Stimulated activated CD4-positive, alpha-beta T cell treated with anti-CD3 and anti-CD28 coated beads, Interleukin-12 subunit alpha, Interleukin-12 subunit beta, amount 100 ng/mL, for 4 hours (primary cell): ENCODE measurements around the gene CACNA1C.

Experiments
- DNase-seq: peaks from one replicate; pipeline ENCODE4 v3.0.0-alpha.2; 2020

The CACNA1C gene

DNA sequence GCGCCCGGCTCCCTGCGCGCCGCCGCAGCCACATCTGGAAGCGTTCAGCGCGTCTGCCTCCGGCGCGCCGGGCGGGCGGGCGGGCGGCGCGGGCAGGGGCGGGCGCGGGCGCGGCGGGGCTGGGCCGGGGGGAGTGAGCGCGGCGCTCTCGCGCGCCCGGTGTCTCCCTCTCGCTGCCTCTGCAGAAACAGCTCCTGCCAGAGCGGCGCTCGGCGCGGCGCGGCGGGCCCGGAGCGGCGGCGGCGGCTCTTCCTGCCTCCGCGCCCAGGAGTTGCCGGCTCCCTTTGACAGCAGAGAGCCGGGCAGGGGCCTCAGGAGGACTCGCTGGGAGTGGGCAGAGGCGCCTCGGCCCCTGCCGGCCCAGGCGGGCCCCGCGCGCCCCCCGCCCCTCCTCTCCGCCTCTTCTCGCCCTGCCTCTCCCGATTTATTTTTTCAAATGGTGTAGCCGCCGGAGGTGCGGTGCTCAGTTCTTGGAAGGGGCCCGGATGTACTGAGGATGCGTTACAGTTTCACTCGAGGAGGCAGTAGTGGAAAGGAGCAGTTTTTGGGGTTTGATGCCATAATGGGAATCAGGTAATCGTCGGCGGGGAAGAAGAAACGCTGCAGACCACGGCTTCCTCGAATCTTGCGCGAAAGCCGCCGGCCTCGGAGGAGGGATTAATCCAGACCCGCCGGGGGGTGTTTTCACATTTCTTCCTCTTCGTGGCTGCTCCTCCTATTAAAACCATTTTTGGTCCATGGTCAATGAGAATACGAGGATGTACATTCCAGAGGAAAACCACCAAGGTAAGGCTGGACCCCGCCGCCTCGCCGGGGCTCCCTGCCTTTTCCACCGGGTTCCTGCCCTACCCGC is at the start of gene CACNA1C:
TSS of gene CACNA1C (plus strand) at position 162 of the 853 bp plus-strand sequence. CDS start at position 738, 576 bp downstream.
- peak; percentile 27 for DNase-seq

DNA sequence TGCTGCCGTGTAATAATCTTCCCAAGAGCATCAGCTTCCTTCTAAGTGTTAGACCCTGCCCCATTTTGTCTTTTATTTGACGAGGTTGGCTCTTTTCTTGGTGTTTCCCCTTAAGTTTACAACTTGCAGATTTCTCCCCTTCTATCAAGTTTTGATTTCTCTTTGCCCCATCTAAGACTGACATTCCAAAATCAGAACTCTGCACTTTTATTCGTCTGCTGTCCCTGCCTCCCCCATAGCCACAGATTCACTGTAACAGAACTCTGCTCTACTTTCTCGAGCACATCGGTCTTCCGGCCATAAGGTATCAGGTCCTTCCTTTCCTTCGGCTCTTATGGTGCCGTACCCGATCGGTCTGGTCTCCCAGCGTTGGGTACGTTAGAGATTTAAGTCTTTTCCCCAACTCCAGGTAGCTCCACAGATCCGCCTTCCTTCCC is 49.1 kb upstream of the CACNA1C start:
- DNase-seq = no peak

DNA sequence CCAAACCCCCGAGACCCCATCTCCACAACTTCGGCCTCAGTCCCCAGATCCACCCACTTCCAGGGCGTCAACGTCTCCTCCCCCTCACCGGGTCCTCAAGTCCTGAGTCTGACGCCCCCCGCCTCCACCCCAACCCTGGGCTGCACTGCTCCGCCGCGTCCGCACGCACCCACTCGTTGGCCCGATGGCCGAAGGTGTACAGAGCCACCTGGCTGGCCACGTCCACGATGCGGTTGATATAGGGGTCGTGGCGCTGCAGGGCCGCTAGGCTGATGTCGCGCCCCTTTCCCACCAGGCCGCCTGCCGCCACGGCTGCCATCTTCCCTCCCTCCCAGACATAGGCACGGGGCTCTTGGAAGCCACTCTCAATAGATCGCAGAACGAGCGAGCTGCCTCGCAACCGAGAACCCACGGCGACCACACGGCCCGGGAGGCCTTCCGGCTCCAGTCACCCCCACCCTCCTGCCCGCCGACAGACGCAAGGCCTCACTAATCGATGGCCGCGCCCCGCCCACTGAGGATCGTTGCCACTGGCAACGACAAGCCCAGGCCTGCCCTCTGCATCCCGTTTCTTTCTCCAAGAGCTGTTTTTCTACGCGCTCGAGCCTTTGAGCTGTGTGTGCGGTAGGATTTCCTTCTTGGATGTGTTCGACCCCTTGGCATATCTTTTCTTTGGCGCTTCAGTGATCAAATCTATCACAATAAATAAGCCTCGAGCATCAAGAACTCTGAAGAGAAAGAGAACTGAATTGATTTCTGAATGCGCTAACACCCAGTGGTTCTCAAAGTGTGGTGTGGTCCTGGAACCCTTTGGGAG is 48.5 kb upstream of the CACNA1C start, which contains the start of gene DCP1B:
TSS of gene DCP1B (minus strand) at position 345 of the 817 bp plus-strand sequence. CDS start at position 319, 26 bp downstream.
- peak; percentile 92 for DNase-seq

DNA sequence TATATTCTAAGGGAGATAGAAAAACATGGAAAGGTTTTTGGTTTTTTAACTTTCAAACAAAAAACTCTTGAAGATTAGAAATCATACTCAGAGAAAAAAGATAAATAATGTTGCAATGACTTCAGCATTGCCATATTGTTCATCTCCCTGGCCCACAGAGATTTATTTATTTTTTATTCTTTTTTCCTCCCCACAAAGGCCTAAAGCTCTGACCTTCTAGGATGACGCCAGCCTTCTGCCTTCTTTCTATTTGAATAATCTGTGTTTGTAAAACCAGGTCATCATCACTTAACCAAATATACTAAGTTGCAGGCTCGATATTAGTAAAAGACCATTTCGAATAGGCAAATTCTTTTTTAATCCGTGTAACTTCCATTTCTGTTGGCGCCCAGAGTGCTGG is 44.1 kb upstream of the CACNA1C start:
- DNase-seq = no peak

DNA sequence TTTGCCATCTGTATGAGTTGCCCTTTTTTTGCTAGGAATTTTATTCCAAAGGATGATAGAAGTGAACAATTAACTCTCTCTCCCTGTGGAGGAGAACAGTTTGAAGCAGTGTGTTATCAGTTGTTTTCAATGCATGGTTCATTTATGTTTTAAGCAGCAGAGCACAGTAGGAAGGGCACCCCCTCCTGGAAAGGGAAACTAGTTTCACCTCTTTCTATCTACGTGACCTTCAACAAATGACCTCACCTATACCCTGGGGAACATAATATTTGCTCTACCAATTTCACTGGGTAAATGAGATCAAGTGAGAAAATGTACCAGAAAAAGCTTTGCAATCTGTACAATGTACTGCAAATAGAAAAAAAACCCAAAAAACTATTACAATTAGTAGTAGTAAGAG is 43.2 kb upstream of the CACNA1C start:
- DNase-seq = no peak

DNA sequence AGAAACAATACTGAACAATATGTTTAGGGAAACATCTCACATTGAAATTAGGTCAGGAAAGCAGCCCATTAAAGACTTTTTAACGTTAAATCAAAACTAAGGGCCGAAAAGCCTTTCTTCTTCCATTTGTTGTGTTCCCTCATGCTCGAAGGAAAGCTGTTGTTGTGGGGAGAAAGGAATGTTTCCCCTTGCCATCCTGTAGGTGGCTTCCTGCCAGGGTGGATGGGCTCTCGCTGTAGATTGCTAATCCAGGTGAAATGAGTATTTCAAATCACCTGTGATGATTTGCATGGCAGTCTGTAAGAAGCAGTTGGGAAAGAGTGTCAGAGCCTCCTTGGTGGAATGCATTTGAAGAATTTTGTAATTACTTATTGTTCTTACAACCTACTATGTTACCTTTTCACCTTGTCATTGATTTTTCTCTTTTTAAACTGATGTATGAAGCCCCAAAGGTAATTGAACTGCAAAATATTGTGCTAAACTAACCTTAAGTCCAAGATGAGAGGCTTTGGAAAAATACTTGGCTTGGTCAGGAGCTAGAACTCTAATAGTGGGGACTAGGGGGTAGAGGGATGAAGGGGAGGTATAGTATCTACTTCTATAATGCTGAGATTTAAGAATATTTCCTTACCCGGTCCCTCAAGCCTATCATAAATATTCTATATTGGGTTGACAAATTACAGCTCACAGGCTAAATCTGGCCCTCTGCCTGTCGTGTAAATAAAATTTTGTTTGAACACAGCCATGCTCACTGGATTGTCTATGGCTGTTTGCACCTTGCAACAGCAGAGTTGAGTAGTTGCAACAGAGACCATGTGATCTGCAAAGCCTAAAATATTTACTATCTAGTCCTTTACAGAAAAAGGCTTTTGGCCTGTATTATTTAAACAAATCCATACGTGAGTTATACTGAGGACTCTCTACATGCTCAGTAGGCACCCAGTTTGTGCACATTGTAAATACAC is 40.9 kb upstream of the CACNA1C start:
- DNase-seq = no peak

DNA sequence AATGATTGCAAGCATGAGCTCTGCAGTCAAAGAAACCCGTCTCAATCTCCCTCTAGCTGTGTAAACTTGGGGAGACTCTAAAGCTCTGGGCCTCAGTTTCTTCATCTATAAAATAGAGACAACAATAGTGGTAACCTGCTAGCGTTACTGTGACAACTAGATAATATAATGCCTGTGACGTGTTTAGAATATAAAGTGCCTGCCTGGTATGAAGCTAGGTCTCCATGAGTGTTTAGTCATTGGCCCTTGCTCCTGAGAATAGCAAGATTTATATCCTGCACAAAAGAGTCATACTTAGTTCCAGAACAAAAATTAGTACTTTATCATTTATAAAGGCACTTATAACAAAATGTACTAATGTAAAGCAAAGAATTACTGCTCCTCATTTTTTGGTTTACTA is 39.7 kb upstream of the CACNA1C start:
- DNase-seq = no peak

DNA sequence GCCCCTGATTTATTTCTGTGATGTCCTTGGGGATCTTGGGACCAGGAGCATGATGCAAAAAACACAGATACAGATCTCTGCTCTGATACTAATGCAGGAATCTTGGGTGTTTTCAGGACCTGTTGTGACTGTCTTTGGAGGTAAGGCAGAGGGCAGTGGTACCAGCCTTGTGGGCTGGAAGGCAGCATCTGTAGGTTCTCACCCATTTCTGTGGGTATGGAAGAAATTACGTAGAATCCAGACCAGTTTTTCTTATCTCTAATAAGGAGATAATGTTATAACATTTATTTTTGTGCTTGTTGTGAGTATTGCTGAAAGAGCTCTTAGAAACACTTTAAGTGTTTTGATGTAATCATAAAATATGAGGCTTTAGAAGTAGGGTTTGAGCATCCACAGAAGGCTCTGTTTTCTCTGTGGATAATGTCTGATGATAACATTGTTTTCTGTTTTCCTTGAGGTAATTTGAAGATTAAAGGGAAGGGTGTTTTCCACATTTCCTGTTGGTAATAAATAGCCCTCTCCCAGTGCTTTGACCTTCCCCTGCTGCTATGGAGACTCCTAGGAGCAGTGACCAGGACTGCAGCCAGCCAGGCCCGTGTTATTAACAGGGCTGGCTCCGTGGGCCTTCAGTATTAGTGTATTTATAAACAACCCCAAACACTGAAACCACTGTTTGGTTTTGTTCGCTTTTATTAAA is 39.1 kb upstream of the CACNA1C start:
- no peak for DNase-seq

DNA sequence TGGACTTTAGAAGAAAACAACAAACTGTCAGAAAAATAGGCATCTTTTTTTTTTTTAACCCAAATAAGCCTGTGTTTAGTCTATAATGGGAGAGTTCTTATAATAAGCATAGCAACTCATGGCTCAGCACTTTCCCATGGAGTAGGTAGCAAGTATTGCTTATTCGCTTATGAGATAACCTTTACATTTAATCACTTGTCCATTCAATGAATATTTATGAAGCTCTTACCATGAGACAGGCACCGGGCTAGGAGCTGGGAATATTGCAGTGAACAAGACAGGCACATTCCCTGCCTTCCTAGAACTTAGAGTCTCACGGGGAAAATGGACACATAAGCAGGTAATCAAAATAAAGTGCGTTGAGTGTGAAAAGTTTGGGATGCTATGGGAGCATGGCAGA is 38.6 kb upstream of the CACNA1C start:
- no peak for DNase-seq

DNA sequence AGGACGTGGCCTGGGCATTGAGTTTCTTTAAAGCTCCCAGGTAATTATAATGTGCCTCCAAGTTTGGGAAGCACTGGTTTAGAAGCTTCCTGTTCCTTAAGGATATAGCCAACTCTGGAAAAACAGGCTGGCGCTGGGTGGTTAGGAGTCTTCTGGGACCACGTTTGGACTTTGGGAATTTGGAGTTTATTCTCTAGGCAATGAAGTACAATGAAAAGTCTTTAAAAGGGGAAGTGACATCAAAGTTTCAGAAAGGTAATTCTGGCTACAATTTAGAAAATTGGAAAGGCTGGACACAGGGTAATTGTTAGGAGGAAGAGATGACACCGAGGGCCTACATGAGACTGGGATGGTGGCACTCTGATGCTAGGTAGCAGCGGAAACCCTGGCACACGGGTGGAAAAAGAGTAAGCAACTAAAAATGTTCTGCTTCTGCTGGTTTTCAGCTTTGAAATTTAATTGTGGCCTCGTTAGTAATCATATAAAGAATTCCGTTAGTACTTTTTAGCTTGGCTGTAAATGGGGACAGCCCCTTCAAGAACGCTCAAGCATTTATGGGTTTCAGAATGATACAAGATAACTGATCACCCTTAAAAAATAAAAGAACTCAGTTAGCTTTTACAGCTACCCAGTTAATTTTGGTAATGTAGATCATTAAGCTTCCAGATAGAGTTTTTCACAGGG is 35.8 kb upstream of the CACNA1C start:
- no peak for DNase-seq

DNA sequence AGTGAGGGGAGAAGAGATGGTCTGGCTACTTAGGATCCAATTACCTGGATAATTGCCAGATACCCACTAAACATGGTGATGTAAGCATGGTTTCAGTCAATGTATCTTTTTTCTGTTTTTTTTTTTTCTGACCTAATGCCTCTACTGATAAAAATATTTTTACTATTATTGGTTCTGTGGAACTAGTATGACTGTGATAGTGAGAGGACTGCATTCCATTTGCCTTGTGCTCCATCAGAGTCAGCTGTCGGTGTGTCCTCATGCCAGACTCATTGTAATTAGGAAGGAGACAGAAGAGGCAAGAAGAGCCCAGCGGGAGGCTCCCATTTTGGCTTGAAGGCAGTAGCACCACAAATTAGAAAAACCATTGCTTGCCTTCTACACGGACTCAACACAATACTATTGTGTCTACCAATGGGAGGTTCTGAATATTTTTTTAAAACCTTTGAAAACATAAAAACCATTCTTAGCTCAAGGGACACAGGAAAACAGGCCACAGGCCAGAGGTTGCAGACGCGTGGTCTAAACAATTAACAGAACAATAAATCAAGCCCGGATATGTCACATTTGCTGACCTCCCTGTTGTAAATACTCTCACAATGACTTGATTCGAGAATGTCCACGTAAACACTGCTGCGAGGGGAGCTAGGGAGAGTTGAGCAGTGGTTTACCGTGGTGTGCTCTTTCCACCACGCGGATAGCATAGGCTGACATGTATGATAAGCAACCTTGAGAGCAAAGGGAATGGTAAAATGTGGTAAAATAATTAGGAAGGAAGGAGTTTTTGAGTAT is 35.0 kb upstream of the CACNA1C start:
- no peak for DNase-seq

DNA sequence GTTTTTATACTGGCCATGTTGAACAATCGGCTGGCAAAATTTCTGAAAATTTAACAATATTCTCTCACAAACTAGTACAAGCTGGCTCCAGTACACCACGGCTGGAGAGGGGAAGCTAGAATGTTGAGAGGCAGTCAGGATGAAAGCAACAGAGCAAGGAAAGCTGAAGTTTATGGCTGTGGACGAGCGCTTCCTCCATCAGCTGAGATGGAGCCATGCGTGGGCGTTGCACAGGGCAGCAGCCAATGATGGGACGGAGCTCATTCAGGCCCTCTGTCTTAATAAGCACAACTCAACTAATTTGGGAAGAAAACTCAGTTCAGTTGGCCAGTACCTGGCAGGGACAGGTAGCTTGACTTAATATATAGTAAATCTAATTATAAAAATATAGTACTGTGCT is 34.4 kb upstream of the CACNA1C start:
- no peak for DNase-seq

DNA sequence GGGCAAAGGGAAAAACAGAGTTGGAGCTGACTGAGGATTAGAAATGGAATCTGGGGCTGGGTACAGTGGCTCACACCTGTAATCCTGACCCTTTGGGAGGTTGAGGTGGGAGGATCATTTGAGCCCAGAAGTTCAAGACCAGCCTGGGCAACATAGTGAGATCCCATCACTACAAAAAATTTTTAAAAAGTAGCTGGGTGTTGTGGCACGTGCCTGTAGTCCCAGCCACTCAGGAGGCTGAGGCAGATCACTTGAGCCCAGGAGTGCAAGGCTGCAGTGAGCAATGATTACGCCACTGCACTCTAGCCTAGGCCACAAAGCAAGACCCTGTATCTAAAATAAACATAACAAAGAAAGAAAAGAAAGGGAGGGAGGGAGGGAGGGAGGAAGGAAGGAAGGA is 33.7 kb upstream of the CACNA1C start:
- no peak for DNase-seq

DNA sequence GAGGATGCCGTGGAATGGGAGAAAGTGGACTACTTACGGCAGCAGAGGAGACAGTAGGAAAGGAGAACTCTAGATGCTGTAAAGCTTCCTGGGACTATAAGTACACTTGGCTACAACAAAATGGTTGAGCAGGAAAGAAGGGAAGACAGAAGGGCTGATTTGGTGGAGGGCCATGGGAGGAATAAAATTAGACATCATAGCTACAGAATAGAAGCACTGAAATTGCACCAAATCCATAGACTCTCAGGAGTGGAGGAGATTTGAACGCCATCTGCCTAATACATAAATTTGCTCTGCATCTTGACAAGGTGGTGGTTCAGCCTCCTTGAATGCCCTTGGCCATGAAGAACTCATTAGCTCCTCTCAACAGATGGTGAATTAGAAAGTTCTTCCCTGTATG is 32.3 kb upstream of the CACNA1C start:
- DNase-seq = no peak

DNA sequence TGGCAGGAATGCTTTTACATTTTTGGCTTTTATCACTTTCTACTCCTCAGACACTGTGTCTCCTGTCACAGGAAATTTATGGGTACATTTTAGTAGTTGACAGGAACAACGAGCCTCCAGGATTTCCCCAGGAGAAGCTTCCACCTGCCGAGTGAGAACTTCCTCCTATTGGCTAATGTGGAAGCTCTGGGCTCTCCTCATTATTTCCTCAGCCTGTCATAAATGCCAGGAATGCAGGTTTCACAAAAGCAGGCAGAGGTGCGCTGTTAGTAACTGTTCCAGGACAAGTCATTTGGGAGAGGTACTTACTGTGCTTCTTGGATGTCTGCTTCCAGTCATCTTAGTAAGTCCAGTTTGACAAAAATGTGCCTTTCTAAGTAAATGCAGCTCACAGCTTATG is 29.4 kb upstream of the CACNA1C start:
- no peak for DNase-seq

DNA sequence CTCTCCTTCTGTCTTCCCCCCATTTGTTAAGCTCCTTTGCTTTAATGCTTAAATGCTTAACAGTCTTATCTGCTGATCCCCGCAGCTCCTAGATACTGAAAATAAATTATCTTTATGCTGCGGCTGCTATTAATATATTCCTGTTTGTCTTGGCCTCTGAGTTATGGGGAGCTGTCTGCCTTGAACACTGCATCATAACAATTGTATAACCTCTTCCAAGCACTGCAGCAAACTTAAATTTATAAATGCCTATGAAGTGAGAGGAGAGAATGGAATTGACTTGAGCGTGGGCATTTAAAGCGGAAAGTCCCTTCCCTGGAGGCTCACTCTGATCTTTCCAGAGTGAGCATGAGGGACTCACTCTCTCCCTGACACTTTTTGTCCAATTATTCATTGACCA is 25.4 kb upstream of the CACNA1C start:
- DNase-seq = no peak

DNA sequence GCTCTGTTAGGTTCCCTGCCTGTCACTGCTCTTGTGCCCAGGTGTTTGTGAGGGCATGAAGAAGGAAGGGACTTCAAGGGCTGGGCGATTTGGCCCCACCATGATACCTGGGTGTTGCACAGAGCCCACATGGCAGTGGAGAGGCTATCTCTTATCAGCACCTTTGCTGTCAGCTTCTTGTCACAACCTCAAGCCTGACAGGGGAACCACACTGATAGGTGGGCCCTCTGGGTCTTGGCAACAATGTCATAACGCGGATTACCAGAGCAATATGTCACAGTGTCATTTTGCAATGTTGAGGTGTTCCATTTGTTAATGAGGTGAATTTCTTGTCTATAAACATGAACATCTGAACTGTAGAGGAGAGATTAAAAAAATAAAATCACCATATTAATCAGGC is 22.9 kb upstream of the CACNA1C start:
- no peak for DNase-seq

DNA sequence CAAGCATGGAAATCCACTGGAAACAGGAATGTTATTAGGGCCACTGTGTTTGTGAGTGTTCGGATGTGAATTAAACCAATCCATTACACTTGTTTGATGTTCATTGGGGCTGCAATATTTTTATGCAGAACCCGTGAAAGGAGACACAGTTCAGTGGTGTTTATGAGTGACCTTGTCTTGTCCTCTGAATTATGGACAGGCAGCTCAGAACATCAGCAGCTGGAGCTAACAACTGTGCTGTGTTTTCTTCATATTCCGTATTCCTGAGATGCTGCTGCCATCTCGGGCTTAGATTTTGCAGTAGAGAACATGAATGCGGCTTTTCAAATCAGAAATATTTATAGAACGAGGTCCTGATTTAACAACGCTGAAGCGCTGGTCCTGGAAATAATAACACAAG is 20.3 kb upstream of the CACNA1C start:
- no peak for DNase-seq

DNA sequence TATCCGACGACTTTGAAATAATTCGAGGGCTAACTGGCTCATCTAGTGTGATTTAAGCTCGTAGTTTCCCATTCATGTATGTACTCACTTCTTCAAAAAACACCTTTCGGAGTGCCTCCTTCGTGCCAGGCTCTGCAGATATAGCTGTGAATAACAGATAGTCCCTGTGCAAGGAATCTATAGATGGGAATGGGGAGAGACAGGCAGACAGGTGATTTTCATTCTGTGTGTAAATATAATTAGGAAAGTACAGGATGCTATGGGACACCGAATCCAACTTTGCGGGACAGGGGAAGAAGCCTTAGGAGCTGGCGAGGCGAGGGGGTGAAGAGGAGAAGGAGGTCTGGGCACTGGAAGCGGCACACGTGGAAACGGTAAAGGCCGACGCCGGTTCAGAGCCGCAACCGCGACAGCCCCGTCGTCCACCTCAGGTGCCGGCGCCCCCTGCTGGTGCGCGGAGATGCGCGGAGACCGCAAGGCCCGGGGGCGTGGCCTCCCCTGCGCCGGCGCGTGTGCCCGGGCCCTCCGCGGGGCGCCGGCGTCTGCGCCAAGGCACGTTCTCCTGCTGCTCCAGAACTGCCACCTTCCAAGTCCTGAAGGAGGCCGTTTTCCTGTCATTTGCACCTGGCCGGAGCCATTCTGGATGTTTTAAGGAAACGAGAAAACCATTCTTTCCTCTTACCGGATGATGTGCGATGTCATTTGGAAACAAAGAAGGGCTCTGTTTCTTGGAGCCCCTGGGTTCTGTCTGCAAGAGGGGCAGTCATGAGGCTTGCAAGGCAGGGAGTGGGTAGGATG is 18.0 kb upstream of the CACNA1C start:
- DNase-seq = peak; percentile 93
